Measurements from ENCODE around the gene HES1. TPM values are rescaled to one million over a fixed set of nuclear protein-coding genes. Genes with fewer than 3 reads are reported as not detected.

HES1 gene
- total and polyA plus RNA-seq, 9 of the 15 experiments (the other 6 are each of a cell fraction or from before 2014, with no cell fraction given) = 3.4 to 37.0 (median 19.3) TPM

DNA sequence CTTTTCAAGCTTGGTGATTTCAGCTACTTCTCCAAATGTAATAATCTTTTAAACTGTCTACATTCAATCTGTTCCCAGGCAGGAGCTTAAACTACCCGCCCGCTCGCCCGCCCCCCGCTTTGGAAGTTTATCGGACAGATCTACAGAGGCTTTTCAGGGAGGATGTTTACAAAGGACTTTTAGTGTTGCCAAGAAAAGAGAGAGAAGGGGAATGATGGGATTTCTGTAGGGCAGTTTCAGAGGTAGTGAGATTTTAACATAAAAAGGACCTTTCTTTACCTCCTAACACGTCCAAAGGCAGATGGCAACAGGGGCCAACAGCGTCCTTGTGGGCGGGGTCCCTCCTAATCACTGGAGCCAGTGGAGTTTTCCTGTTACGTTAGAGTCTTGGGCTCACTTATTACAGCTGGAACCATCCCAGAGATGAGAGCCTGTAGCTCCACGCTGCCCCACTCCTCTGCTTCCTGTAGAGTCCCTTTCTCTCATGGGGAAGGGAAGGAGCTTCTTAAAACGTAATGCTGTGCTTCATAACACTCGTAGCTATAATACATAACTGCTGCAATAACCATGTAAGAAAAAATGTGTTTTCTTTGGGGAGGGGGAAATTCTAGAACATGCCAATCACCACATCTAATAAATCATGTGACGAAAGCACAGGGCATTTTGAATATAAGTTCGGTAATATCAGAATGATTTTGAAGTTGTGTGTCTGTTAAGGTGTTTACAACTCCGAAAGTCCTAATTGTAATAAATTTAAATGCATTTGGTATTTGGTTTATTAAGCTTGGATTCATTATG lies 30.9 kb downstream of the HES1 start (continued):
- peak; percentile 23; the same call in 1 of the 2 replicates for TF ChIP-seq MYC (IDR thresholded peaks at IDR 0.05; ENCODE audit: low read depth, low read length)
- TF ChIP-seq MYC (CRISPR knock-in tag; IDR thresholded peaks at IDR 0.05; ENCODE audit: borderline replicate concordance, low read depth) = no peak
- TF ChIP-seq, protein P1, sequence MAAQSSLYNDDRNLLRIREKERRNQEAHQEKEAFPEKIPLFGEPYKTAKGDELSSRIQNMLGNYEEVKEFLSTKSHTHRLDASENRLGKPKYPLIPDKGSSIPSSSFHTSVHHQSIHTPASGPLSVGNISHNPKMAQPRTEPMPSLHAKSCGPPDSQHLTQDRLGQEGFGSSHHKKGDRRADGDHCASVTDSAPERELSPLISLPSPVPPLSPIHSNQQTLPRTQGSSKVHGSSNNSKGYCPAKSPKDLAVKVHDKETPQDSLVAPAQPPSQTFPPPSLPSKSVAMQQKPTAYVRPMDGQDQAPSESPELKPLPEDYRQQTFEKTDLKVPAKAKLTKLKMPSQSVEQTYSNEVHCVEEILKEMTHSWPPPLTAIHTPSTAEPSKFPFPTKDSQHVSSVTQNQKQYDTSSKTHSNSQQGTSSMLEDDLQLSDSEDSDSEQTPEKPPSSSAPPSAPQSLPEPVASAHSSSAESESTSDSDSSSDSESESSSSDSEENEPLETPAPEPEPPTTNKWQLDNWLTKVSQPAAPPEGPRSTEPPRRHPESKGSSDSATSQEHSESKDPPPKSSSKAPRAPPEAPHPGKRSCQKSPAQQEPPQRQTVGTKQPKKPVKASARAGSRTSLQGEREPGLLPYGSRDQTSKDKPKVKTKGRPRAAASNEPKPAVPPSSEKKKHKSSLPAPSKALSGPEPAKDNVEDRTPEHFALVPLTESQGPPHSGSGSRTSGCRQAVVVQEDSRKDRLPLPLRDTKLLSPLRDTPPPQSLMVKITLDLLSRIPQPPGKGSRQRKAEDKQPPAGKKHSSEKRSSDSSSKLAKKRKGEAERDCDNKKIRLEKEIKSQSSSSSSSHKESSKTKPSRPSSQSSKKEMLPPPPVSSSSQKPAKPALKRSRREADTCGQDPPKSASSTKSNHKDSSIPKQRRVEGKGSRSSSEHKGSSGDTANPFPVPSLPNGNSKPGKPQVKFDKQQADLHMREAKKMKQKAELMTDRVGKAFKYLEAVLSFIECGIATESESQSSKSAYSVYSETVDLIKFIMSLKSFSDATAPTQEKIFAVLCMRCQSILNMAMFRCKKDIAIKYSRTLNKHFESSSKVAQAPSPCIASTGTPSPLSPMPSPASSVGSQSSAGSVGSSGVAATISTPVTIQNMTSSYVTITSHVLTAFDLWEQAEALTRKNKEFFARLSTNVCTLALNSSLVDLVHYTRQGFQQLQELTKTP (IDR thresholded peaks at IDR 0.05; ENCODE audit: low read depth in 1 of 2, partially characterized antibody in 2 of 2) = peak; percentile 69 to 79
- peak; percentile 27; the same call in 1 of the 2 replicates for TF ChIP-seq ZNF766 (CRISPR knock-in tag; conservative IDR thresholded peaks at IDR 0.05)
- TF ChIP-seq NR2C2 (CRISPR knock-in tag; IDR thresholded peaks at IDR 0.05) = no peak
- TF ChIP-seq NR2C2 (tag; IDR thresholded peaks at IDR 0.05) = peak; percentile 28; the same call in 1 of the 2 replicates
- TF ChIP-seq, protein P2, sequence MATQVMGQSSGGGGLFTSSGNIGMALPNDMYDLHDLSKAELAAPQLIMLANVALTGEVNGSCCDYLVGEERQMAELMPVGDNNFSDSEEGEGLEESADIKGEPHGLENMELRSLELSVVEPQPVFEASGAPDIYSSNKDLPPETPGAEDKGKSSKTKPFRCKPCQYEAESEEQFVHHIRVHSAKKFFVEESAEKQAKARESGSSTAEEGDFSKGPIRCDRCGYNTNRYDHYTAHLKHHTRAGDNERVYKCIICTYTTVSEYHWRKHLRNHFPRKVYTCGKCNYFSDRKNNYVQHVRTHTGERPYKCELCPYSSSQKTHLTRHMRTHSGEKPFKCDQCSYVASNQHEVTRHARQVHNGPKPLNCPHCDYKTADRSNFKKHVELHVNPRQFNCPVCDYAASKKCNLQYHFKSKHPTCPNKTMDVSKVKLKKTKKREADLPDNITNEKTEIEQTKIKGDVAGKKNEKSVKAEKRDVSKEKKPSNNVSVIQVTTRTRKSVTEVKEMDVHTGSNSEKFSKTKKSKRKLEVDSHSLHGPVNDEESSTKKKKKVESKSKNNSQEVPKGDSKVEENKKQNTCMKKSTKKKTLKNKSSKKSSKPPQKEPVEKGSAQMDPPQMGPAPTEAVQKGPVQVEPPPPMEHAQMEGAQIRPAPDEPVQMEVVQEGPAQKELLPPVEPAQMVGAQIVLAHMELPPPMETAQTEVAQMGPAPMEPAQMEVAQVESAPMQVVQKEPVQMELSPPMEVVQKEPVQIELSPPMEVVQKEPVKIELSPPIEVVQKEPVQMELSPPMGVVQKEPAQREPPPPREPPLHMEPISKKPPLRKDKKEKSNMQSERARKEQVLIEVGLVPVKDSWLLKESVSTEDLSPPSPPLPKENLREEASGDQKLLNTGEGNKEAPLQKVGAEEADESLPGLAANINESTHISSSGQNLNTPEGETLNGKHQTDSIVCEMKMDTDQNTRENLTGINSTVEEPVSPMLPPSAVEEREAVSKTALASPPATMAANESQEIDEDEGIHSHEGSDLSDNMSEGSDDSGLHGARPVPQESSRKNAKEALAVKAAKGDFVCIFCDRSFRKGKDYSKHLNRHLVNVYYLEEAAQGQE (IDR thresholded peaks at IDR 0.05; ENCODE audit: borderline replicate concordance) = 0 out of 2 replicates have a peak, but pooled peaks have one; percentile 11
- TF ChIP-seq, protein P2 (CRISPR knock-in tag; IDR thresholded peaks at IDR 0.05; ENCODE audit: low read depth) = no peak
- peak; percentile 39; the same call in 1 of the 2 replicates for TF ChIP-seq ARID1B (IDR thresholded peaks at IDR 0.05)
- TF ChIP-seq, protein P3, sequence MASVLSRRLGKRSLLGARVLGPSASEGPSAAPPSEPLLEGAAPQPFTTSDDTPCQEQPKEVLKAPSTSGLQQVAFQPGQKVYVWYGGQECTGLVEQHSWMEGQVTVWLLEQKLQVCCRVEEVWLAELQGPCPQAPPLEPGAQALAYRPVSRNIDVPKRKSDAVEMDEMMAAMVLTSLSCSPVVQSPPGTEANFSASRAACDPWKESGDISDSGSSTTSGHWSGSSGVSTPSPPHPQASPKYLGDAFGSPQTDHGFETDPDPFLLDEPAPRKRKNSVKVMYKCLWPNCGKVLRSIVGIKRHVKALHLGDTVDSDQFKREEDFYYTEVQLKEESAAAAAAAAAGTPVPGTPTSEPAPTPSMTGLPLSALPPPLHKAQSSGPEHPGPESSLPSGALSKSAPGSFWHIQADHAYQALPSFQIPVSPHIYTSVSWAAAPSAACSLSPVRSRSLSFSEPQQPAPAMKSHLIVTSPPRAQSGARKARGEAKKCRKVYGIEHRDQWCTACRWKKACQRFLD (CRISPR knock-in tag; IDR thresholded peaks at IDR 0.05) = peak; percentile 30; the same call in 1 of the 2 replicates
- peak; percentile 64; the same call in 1 of the 2 replicates for TF ChIP-seq GATAD2A (IDR thresholded peaks at IDR 0.05)
